Testis (tissue), 5 donors: ENCODE data around the gene CNDP1. TPM values are rescaled to one million over a fixed set of nuclear protein-coding genes. Genes with fewer than 3 reads are reported as not detected.

Experiments used
- DNase-seq: peaks from one replicate; pipeline ENCODE4 v3.0.0-alpha.2; 2019
- H3K27ac ChIP-seq, 2 donors: fragments of 200-600 bp; sonication (generic); one replicate each; pipeline ENCODE4 v1.5.1; 2019
- H3K27me3 ChIP-seq: fragments of 200-600 bp; sonication (generic); one replicate; pipeline ENCODE4 v1.5.1; 2019
- H3K36me3 ChIP-seq: fragments of 200-600 bp; sonication (generic); one replicate; pipeline ENCODE4 v1.5.1; 2017; ENCODE audit warnings: low read depth; ENCODE audit errors: missing control alignments
- H3K4me1 ChIP-seq: fragments of 200-600 bp; sonication (generic); one replicate; pipeline ENCODE4 v1.5.1; 2019
- H3K4me3 ChIP-seq, 2 donors: fragments of 200-600 bp; sonication (generic); one replicate each; pipeline ENCODE4 v1.5.1; 2017 to 2019
- H3K9me3 ChIP-seq: fragments of 200-600 bp; sonication (generic); one replicate; pipeline ENCODE4 v1.5.1; 2017
- CTCF ChIP-seq, 3 experiments: fragments of 450-650 bp in 2 of 3; fragments of 200-600 bp in 1 of 3; sonication (generic) in 1 of 3; IDR thresholded peaks; one replicate each; pipeline ENCODE4 v1.5.1; 2016 to 2019; ENCODE audit warnings: antibody characterized with exemption in 3 of 3, mild to moderate bottlenecking in 2 of 3, moderate library complexity in 1 of 3
- POLR2A ChIP-seq: fragments of 450-650 bp; IDR thresholded peaks from one replicate; pipeline ENCODE4 v1.6.1; 2017; ENCODE audit warnings: antibody characterized with exemption, mild to moderate bottlenecking, moderate library complexity
- WGBS, 2 donors: methylation state at CpG; one replicate each; pipeline ENCODE4 v1.1.5; 2018; 5-methylcytosine and 5-hydroxymethylcytosine counted together
- intact Hi-C: fragments of 100-400 bp; cut with DNase I; formaldehyde crosslinking; loops from one replicate; pipeline ENCODE4 v1.15.1; 2023; ENCODE audit warnings: low total_unique reads
- long read RNA-seq, 2 donors: transcript quantifications; one replicate each; lab custom pipeline, GENCODE V29; 2026
- polyA plus RNA-seq: library from polyadenylated mRNA; stranded (reverse); fragments of 350-450 nt; fragmentation: Illumina TruSeq; extraction: RNeasy Lipid Tissue Mini Kit (QIAGEN cat#74804); gene quantifications from one replicate; pipeline ENCODE4 v1.2.3, GENCODE V29; 2014; ENCODE audit warnings: low read depth, low replicate concordance; ENCODE audit not compliant: insufficient read depth
- total RNA-seq, 2 donors: library from RNA; depleted of rRNA; stranded (reverse); fragments of >200 nt; gene quantifications; one replicate each; pipeline ENCODE4 v1.2.3, GENCODE V29; 2016

The CNDP1 gene
- total RNA-seq (1 to 10 TPM in 1 of 2 donors, under 1 TPM in 1; 0.31 to 1.3 TPM), polyA plus RNA-seq (0.40 TPM)
- long read RNA-seq, donor 1, result 0 reads
- long read RNA-seq, donor 2, result 0 reads

- Histone ChIP-seq H3K4me3 (no peak within 1 kb of the TSS), H3K9me3 (no peaks in the 10 kb centered on the region), H3K36me3 (no peaks in the 10 kb centered on the region), H3K27me3 (no peaks in the 10 kb centered on the region), H3K27ac (no peak within 1 kb of the TSS), H3K4me1 (no peaks in the 10 kb centered on the region)
- TF ChIP-seq CTCF (IDR thresholded peaks at IDR 0.05) (no peak), POLR2A (no peak)
- no peak for DNase-seq
- 92 to 93% methylated on average over 21 of the region's 21 CpGs for WGBS, 2 donors
- intact Hi-C loops, result no loop called here
Observed at GRCh38 chr18:74534150-74534969, at the start of gene CNDP1. CNDP1 (plus strand) TSS chr18:74534500; CDS start chr18:74534668, 168 bp downstream.

- intact Hi-C loops, result no loop called here
- Histone ChIP-seq H3K27me3 (no peaks in the 10 kb centered on the region), H3K4me3 (no peak overlapping the region), H3K9me3 (no peaks in the 10 kb centered on the region), H3K4me1 (peaks cover 6% of the 10 kb centered on the region), H3K27ac (no peak overlapping the region), H3K36me3 (no peaks in the 10 kb centered on the region)
- 53 to 64% methylated on average over 8 to 15 of the region's 15 CpGs for WGBS, 2 donors
- TF ChIP-seq POLR2A (no peak), CTCF (IDR thresholded peaks at IDR 0.05) (no peak)
- peak; percentile 52 for DNase-seq
Observed at GRCh38 chr18:74486119-74486849, 48.0 kb upstream of the CNDP1 start.

GRCh38 chr18:74488354-74488753 lies 45.9 kb upstream of the CNDP1 start:
- no peaks in the 10 kb centered on the region for H3K36me3 ChIP-seq
- 95 to 96% methylated on average over 8 of the region's 8 CpGs for WGBS, 2 donors
- peaks cover 6% of the 10 kb centered on the region for H3K4me1 ChIP-seq
- no peak for DNase-seq
- intact Hi-C loops, result no loop called here
- H3K27me3 ChIP-seq, result no peaks in the 10 kb centered on the region
- no peak overlapping the region for H3K4me3 ChIP-seq
- TF ChIP-seq POLR2A, result no peak
- TF ChIP-seq CTCF (IDR thresholded peaks at IDR 0.05), result no peak
- H3K9me3 ChIP-seq, result no peaks in the 10 kb centered on the region
- H3K27ac ChIP-seq, result no peak overlapping the region

- Histone ChIP-seq H3K4me1 (peaks cover 6% of the 10 kb centered on the region), H3K27me3 (no peaks in the 10 kb centered on the region), H3K36me3 (no peaks in the 10 kb centered on the region), H3K9me3 (no peaks in the 10 kb centered on the region), H3K27ac (no peak overlapping the region), H3K4me3 (no peak overlapping the region)
- TF ChIP-seq POLR2A (no peak), CTCF (IDR thresholded peaks at IDR 0.05) (no peak)
- 85 to 87% methylated on average over 8 of the region's 8 CpGs for WGBS, 2 donors
- intact Hi-C loops, result no loop called here
- no peak for DNase-seq
Observed at GRCh38 chr18:74488864-74489263, 45.4 kb upstream of the CNDP1 start.
